CD4-positive, alpha-beta T cell (primary cell): ENCODE measurements around the gene AIFM1. TPM values are rescaled to one million over a fixed set of nuclear protein-coding genes. Genes with fewer than 3 reads are reported as not detected.

Experiments used
- ATAC-seq: fragments of 200-7000 bp; cut with Tn5 transposase; one replicate; pipeline ENCODE4 v1.10.0; 2022; ENCODE audit warnings: mild to moderate bottlenecking; ENCODE audit not compliant: poor library complexity
- CTCF ChIA-PET: fragments of 350-600 bp; sonication (Branson Sonifier 250); formaldehyde crosslinking; loops from one replicate; lab custom pipeline; 2021; ENCODE audit warnings: antibody characterized with exemption, inconsistent platforms; lab: Charles Lee
- POLR2A ChIA-PET: fragments of 350-600 bp; sonication (Branson Sonifier 250); formaldehyde crosslinking; loops from one replicate; lab custom pipeline; 2021; ENCODE audit warnings: antibody characterized with exemption, inconsistent platforms; lab: Charles Lee
- DNase-seq, 14 experiments: peaks; one replicate each; pipeline ENCODE4 v3.0.0-alpha.2; 2013 to 2020; ENCODE audit warnings: mixed read lengths in 2 of 14
- H3K27ac ChIP-seq, 2 donors: one replicate each; pipeline versions ENCODE4 v1.5.1 to v1.7.0; 2013; ENCODE audit warnings: low read length in 2 of 2, low read depth in 1 of 2, mild to moderate bottlenecking in 1 of 2
- H3K27me3 ChIP-seq, 2 experiments: 1 replicate in 1 of 2; 2 replicates in 1 of 2; pipeline versions ENCODE4 v1.6.1 to v1.7.0; 2013; ENCODE audit warnings: low read length in 2 of 2, control low read depth in 1 of 2, mild to moderate bottlenecking in 1 of 2, moderate library complexity in 1 of 2; ENCODE audit not compliant: insufficient read depth in 2 of 2, control insufficient read depth in 1 of 2
- H3K36me3 ChIP-seq: one replicate; pipeline ENCODE4 v1.6.1; 2013; ENCODE audit warnings: low read length, control low read depth; ENCODE audit not compliant: insufficient read depth
- H3K4me1 ChIP-seq: one replicate; pipeline ENCODE4 v1.6.1; 2013; ENCODE audit warnings: low read length, control low read depth; ENCODE audit not compliant: insufficient read depth
- H3K4me3 ChIP-seq: one replicate; pipeline ENCODE4 v1.5.1; 2013; ENCODE audit warnings: mild to moderate bottlenecking, low read length, moderate library complexity
- H3K9me3 ChIP-seq, 2 experiments: 1 replicate in 1 of 2; 2 replicates in 1 of 2; pipeline versions ENCODE4 v1.6.1 to v1.7.0; 2013; ENCODE audit warnings: low read length in 2 of 2, mild to moderate bottlenecking in 2 of 2, control low read depth in 1 of 2, moderate library complexity in 1 of 2; ENCODE audit not compliant: control insufficient read depth in 1 of 2, insufficient read depth in 1 of 2
- H3K27ac Mint-ChIP-seq: one replicate; pipeline ENCODE4 v1.8.0; 2020; ENCODE audit warnings: mixed read lengths
- H3K27me3 Mint-ChIP-seq: one replicate; pipeline ENCODE4 v1.8.0; 2021; ENCODE audit warnings: mixed read lengths
- H3K36me3 Mint-ChIP-seq: one replicate; pipeline ENCODE4 v1.8.0; 2021; ENCODE audit warnings: low read depth, mixed read lengths
- H3K4me1 Mint-ChIP-seq: one replicate; pipeline ENCODE4 v1.8.0; 2021; ENCODE audit warnings: low read depth, mixed read lengths
- H3K4me3 Mint-ChIP-seq: one replicate; pipeline ENCODE4 v1.8.0; 2020; ENCODE audit warnings: mild to moderate bottlenecking, mixed read lengths
- H3K9me3 Mint-ChIP-seq: one replicate; pipeline ENCODE4 v1.8.0; 2020; ENCODE audit warnings: mixed read lengths
- intact Hi-C, 2 experiments: fragments of 100-400 bp; cut with DNase I in 1 of 2; cut with micrococcal nuclease in 1 of 2; formaldehyde crosslinking; loops; one replicate each; pipeline versions ENCODE4 v1.15.1 to v1.9.0; 2023 to 2025; cut with DNase I, micrococcal nuclease
- polyA plus RNA-seq, 2 donors: library from polyadenylated mRNA; unstranded; fragments of 120-200 nt; gene quantifications; one replicate each; pipeline ENCODE4 v1.2.1, GENCODE V29; 2013
- total RNA-seq, 174 experiments: library from RNA in 2 of 174; stranded (reverse) in 2 of 174; gene quantifications; one replicate each; pipeline ENCODE4 v1.2.3 and lab custom pipeline; 2021 to 2026
- TF ChIP-seq, protein P1 (sequence below): fragments of 200-600 bp; IDR thresholded peaks from one replicate; pipeline ENCODE4 v1.8.0; 2022; ENCODE audit warnings: antibody characterized with exemption, mild to moderate bottlenecking

Gene AIFM1
- total RNA-seq (1 to 10 TPM; 6.1 to 6.4 TPM), total RNA-seq (lab: John Stamatoyannopoulos, UW) (10.3 to 89.8 (median 35.7) reads per million in 172 experiments)
- polyA plus RNA-seq (2013, experiment 1 of 2), result 22.2 TPM
- 22.4 TPM for polyA plus RNA-seq (2013, experiment 2 of 2)

DNA sequence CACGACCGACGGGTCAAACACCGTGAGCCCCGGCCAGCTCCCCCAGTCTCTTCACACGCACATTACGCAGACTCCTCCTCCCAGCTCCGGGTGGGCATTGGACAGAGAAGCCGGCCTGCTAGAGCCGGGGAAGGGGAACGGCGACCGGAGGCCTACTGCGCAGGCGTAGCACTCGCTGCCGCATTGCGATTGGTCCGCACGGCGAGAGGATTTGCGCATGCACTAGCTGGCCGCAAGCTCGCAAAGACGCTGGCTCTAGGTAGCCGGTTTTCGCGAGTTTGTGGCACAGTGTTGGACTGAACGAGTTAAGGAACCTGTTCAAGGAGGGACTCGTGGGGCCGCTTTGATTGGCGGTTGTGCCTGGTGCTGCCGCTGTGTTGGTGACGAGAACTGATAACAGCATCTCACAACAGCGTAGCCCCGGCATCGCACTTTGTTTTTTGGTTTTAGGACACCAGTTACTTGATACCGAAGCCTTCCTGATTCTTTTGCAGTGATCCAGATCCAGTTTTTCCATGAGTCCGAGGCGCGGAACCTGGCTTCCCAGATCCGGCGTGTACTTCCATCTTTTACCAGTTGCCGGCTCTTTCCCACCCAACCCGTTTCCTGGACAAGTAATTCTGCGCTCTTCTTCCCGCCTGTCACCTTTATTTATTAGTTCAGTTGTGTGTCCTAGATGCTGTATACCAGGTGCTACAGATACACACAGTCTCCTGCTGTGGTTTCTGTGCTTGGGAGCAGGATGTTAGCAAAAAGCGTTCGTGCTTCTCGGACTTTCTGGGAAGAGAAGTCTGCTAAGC is at the start of gene AIFM1:
TSS of gene AIFM1 (minus strand) at position 139 of the 800 bp plus-strand sequence. CDS start 185 bp downstream, outside the sequence.
- Mint-ChIP-seq H3K9me3 (no peaks in the 10 kb centered on the region), H3K4me1 (peaks cover 43% of the 10 kb centered on the region), H3K27ac (peak within 1 kb of the TSS; percentile 84), H3K36me3 (peaks cover 8% of the 10 kb centered on the region), H3K4me3 (peak within 1 kb of the TSS; percentile 92), H3K27me3 (no peaks in the 10 kb centered on the region)
- intact Hi-C loops, result no loop called here
- CTCF ChIA-PET, result interaction anchor here (0.8 to 1.5 kb wide), 2 partner anchors 30 to 45 kb away, joined by 3 read pairs; no protein-coding TSS in a partner anchor
- DNase-seq (peak; percentile 73 to 96 (median 82)), ATAC-seq (peak; percentile 89)
- POLR2A ChIA-PET, result interaction anchor here (0.5 to 1.3 kb wide), 9 partner anchors 12 to 205 kb away, joined by 3 to 5 read pairs (median 3); no protein-coding TSS in a partner anchor
- TF ChIP-seq, protein P1, sequence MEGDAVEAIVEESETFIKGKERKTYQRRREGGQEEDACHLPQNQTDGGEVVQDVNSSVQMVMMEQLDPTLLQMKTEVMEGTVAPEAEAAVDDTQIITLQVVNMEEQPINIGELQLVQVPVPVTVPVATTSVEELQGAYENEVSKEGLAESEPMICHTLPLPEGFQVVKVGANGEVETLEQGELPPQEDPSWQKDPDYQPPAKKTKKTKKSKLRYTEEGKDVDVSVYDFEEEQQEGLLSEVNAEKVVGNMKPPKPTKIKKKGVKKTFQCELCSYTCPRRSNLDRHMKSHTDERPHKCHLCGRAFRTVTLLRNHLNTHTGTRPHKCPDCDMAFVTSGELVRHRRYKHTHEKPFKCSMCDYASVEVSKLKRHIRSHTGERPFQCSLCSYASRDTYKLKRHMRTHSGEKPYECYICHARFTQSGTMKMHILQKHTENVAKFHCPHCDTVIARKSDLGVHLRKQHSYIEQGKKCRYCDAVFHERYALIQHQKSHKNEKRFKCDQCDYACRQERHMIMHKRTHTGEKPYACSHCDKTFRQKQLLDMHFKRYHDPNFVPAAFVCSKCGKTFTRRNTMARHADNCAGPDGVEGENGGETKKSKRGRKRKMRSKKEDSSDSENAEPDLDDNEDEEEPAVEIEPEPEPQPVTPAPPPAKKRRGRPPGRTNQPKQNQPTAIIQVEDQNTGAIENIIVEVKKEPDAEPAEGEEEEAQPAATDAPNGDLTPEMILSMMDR, result no peak
- Histone ChIP-seq H3K27me3 (no peaks in the 10 kb centered on the region), H3K36me3 (no peaks in the 10 kb centered on the region), H3K9me3 (no peaks in the 10 kb centered on the region), H3K4me1 (peaks cover 25% of the 10 kb centered on the region), H3K27ac (peak within 1 kb of the TSS; percentile 56 to 72), H3K4me3 (peak within 1 kb of the TSS; percentile 83)

DNA sequence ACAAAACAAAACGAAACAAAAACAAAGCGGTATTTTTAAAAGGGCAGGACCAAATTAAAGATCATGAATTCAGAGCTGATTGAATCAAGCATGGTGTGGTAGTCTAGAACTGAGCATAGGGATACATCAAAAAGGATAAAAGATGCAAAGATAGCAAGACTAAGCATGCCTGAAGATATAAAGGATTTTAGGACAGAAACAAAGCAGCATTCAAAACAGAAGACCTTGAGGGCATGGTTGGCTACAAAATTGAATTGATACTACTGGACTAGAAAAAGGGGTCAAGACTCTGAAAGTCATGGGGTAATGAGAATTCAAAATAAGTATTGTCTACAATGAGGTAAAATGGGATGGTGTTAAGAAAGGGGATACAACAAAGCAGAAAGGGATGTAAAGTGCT is 47.7 kb upstream of the AIFM1 start:
- Histone ChIP-seq H3K4me3 (no peak overlapping the region), H3K27me3 (no peaks in the 10 kb centered on the region), H3K36me3 (peaks cover 13% of the 10 kb centered on the region), H3K9me3 (no peaks in the 10 kb centered on the region), H3K27ac (no peak overlapping the region), H3K4me1 (no peaks in the 10 kb centered on the region)
- CTCF ChIA-PET, result no interaction called here
- H3K4me3 Mint-ChIP-seq, result no peak overlapping the region
- H3K36me3 Mint-ChIP-seq, result peaks cover 43% of the 10 kb centered on the region
- no peak overlapping the region for H3K27ac Mint-ChIP-seq
- no peaks in the 10 kb centered on the region for H3K9me3 Mint-ChIP-seq
- no peaks in the 10 kb centered on the region for H3K4me1 Mint-ChIP-seq
- H3K27me3 Mint-ChIP-seq, result no peaks in the 10 kb centered on the region
- POLR2A ChIA-PET, result no interaction called here
- intact Hi-C loops, result no loop called here
- TF ChIP-seq, protein P1, result no peak
- ATAC-seq (no peak), DNase-seq (no peak)

DNA sequence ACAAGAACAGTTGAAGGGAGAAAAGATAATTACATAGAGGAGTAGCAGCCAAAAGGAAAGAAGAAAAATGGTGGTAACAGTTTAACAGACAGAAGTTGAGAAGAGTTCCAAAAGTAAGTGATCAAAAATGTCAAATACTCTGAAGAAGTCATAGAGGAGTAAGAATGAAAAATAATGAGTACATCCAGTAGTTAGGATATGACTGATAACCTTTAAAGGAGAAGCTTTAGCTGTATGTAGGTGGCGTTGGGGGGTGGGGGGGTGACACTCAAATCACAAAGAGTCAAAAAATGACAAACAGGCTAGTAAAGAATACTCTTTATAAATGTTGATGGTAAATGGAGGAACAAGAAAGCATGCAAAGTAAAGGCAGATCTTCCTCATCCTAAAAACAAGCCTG is 46.7 kb upstream of the AIFM1 start:
- H3K27ac Mint-ChIP-seq, result no peak overlapping the region
- ATAC-seq, result no peak
- H3K27ac ChIP-seq, result no peak overlapping the region

More for the DNA sequence above, 46.7 kb upstream of the AIFM1 start:
- Histone ChIP-seq H3K4me3 (no peak overlapping the region), H3K9me3 (no peaks in the 10 kb centered on the region), H3K4me1 (no peaks in the 10 kb centered on the region), H3K36me3 (peaks cover 13% of the 10 kb centered on the region), H3K27me3 (no peaks in the 10 kb centered on the region)
- TF ChIP-seq, protein P1, result no peak
- Mint-ChIP-seq H3K4me1 (no peaks in the 10 kb centered on the region), H3K36me3 (peaks cover 46% of the 10 kb centered on the region), H3K9me3 (no peaks in the 10 kb centered on the region), H3K4me3 (no peak overlapping the region), H3K27me3 (no peaks in the 10 kb centered on the region)
- ChIA-PET CTCF (no interaction called here), POLR2A (no interaction called here)
- DNase-seq, result no peak
- intact Hi-C loops, result no loop called here
